Measurements from ENCODE around the gene CREB5. TPM values are rescaled to one million over a fixed set of nuclear protein-coding genes. Genes with fewer than 3 reads are reported as not detected.
"Not testable (repeated sequence)": the region's sequence is repeated elsewhere in the genome, so short reads cannot be mapped to it uniquely, and the experiment has no call there.

Gene CREB5
- total and polyA plus RNA-seq, 5 donors, result 4.0 to 20.4 (median 9.9) TPM

DNA sequence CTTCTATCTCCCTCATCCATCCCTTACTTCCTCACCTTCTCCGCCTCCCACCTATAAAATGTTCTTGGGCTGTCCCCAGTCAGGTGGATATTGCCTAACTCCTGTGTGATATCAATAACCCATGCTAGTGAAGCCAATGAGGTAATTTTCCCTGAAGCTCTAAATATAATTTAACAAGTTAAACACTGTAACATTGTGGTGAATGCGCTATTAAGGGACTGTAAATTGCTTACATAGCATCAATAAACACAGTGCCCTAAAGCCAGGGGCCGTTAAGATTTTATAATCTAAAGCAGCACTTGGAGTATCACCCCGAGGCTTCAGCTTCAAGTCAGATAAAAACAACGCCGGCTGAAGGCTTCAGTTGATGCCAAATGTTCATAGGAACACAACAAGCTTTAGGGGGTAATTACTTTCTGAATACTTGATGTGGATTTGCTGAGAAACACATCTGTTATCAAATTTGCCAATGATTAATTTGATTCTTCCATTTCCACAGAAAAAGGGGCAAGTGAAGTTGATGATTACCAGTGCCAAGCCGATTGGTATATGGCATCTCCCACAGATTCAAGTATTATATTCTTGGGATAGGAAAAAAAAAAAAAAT lies 138.4 kb downstream of the CREB5 start:
- Histone ChIP-seq H3K27ac (ENCODE audit: low read length) (no peak overlapping the region), H3K4me3 (ENCODE audit: low read length) (no peak overlapping the region), H3K4me1 (ENCODE audit: control insufficient read depth, insufficient read depth, low read length) (peaks cover 3% of the 10 kb centered on the region), H3K27me3 (ENCODE audit: control insufficient read depth, insufficient read depth) (no peaks in the 10 kb centered on the region), H3K9me3 (ENCODE audit: control insufficient read depth, low read length) (no peaks in the 10 kb centered on the region)
- DNase-seq (no peak), ATAC-seq (no peak)
- intact Hi-C loops (cut with DNase I), result no loop called here
- WGBS, result 51% methylated on average over 7 of the region's 7 CpGs

- intact Hi-C loops (cut with DNase I), result no loop called here
- Histone ChIP-seq H3K4me3 (ENCODE audit: low read length) (no peak overlapping the region), H3K27ac (ENCODE audit: low read length) (no peak overlapping the region), H3K9me3 (ENCODE audit: control insufficient read depth, low read length) (no peaks in the 10 kb centered on the region), H3K4me1 (ENCODE audit: control insufficient read depth, insufficient read depth, low read length) (peaks cover 3% of the 10 kb centered on the region), H3K27me3 (ENCODE audit: control insufficient read depth, insufficient read depth) (no peaks in the 10 kb centered on the region)
- ATAC-seq, result no peak
- 45% methylated on average over 5 of the region's 5 CpGs for WGBS
- DNase-seq, result no peak
These were observed 139.0 kb downstream of the CREB5 start for GRCh38 chr7:28551331-28551730.

- H3K27ac ChIP-seq (ENCODE audit: low read length); DNase-seq; H3K9me3 ChIP-seq (ENCODE audit: control insufficient read depth, low read length); H3K4me3 ChIP-seq (ENCODE audit: low read length); intact Hi-C loops (cut with DNase I); H3K4me1 ChIP-seq (ENCODE audit: control insufficient read depth, insufficient read depth, low read length); ATAC-seq; H3K27me3 ChIP-seq (ENCODE audit: control insufficient read depth, insufficient read depth): not testable (repeated sequence)
- WGBS, result 83% methylated on average over 1 of the region's 1 CpG
These were observed 139.4 kb downstream of the CREB5 start for GRCh38 chr7:28551766-28552165.

GRCh38 chr7:28554802-28555471 lies 142.6 kb downstream of the CREB5 start:
- Histone ChIP-seq H3K4me3 (ENCODE audit: low read length) (no peak overlapping the region), H3K9me3 (ENCODE audit: control insufficient read depth, low read length) (no peaks in the 10 kb centered on the region), H3K27ac (ENCODE audit: low read length) (no peak overlapping the region), H3K27me3 (ENCODE audit: control insufficient read depth, insufficient read depth) (no peaks in the 10 kb centered on the region), H3K4me1 (ENCODE audit: control insufficient read depth, insufficient read depth, low read length) (peaks cover 3% of the 10 kb centered on the region)
- intact Hi-C loops (cut with DNase I), result no loop called here
- DNase-seq (no peak), ATAC-seq (no peak)
- 96% methylated on average over 4 of the region's 4 CpGs for WGBS

DNA sequence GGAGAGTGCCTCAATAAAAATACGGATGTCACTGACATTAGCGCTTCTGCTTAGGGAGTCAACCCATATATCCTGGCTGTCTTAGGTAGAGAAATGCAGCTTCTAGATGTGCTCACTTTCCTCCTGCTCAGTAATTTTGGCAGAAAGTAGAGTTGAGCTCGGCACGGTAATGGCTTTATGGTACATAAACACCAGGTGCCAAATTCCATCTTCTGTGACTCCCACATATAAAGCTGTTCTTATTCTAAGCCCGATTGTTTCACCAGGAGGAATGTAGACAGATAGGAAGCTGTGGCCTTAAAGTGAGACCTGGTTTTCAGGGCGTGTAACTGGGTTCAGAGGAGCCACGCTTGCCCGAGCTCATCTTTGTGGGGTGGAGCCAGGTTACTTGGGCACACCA lies 143.7 kb downstream of the CREB5 start:
- Histone ChIP-seq H3K4me1 (ENCODE audit: control insufficient read depth, insufficient read depth, low read length) (peaks cover 3% of the 10 kb centered on the region), H3K27ac (ENCODE audit: low read length) (no peak overlapping the region), H3K9me3 (ENCODE audit: control insufficient read depth, low read length) (no peaks in the 10 kb centered on the region), H3K4me3 (ENCODE audit: low read length) (no peak overlapping the region), H3K27me3 (ENCODE audit: control insufficient read depth, insufficient read depth) (no peaks in the 10 kb centered on the region)
- intact Hi-C loops (cut with DNase I), result no loop called here
- DNase-seq (no peak), ATAC-seq (no peak)
- 70% methylated on average over 8 of the region's 8 CpGs for WGBS

DNA sequence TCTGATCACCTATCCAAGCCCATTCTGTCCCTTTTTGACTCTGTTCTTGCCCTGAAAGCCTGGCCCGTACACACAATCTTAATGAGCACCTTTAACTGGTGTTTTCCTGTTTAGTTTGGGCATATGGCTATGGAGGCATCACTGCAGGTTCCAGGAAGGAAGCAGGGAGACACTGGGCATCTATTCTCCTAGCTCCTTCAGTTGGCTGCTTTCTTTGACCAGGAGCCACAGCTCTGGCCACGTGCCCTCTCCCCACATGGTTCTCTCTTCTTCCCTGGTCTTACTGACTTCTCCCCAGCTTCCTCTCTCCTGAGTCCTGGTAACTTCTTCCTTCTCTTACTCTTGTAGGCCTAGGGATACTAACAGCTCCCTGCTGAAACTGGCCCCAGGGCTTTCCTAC lies 144.4 kb downstream of the CREB5 start:
- H3K27me3 ChIP-seq (ENCODE audit: control insufficient read depth, insufficient read depth), result no peaks in the 10 kb centered on the region
- no peaks in the 10 kb centered on the region for H3K9me3 ChIP-seq (ENCODE audit: control insufficient read depth, low read length)
- H3K4me1 ChIP-seq (ENCODE audit: control insufficient read depth, insufficient read depth, low read length), result peaks cover 1% of the 10 kb centered on the region
- WGBS, result 75% methylated on average over 2 of the region's 2 CpGs
- no peak for ATAC-seq
- intact Hi-C loops (cut with DNase I), result no loop called here
- H3K27ac ChIP-seq (ENCODE audit: low read length), result no peak overlapping the region
- H3K4me3 ChIP-seq (ENCODE audit: low read length), result no peak overlapping the region
- DNase-seq, result peak in 1 of 3 donors; percentile 32

GRCh38 chr7:28558236-28558635 lies 145.9 kb downstream of the CREB5 start:
- 81% methylated on average over 1 of the region's 1 CpG for WGBS
- ATAC-seq (no peak), DNase-seq (no peak)
- peaks cover 1% of the 10 kb centered on the region for H3K4me1 ChIP-seq (ENCODE audit: control insufficient read depth, insufficient read depth, low read length)
- intact Hi-C loops (cut with DNase I), result no loop called here
- no peak overlapping the region for H3K4me3 ChIP-seq (ENCODE audit: low read length)
- H3K27ac ChIP-seq (ENCODE audit: low read length), result no peak overlapping the region
- H3K9me3 ChIP-seq (ENCODE audit: control insufficient read depth, low read length), result no peaks in the 10 kb centered on the region
- H3K27me3 ChIP-seq (ENCODE audit: control insufficient read depth, insufficient read depth), result no peaks in the 10 kb centered on the region

DNA sequence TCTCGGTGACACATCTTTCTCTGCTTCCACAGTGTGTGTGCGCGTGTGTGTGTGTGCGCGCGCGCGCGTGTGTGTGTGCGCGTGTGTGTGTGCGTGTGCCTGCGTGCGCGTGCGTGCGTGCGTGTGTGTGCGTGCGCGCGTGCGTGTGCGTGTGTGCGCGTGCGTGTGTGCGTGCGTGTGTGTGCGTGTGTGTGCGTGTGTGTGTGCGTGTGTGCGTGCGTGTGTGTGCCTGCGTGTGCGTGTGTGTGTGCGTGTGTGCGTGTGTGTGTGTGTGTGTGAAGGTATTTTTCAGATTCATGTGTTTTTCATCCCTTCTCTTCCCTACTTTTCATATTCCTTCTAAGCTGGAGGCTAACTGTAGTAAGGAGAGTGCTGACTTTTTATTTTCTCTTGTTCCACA lies 148.4 kb downstream of the CREB5 start:
- H3K9me3 ChIP-seq (ENCODE audit: control insufficient read depth, low read length), result no peaks in the 10 kb centered on the region
- H3K4me3 ChIP-seq (ENCODE audit: low read length), result no peak overlapping the region
- 34% methylated on average over 38 of the region's 38 CpGs for WGBS
- intact Hi-C loops (cut with DNase I), result no loop called here
- no peaks in the 10 kb centered on the region for H3K4me1 ChIP-seq (ENCODE audit: control insufficient read depth, insufficient read depth, low read length)
- no peak for ATAC-seq
- H3K27ac ChIP-seq (ENCODE audit: low read length), result no peak overlapping the region
- no peak for DNase-seq
- H3K27me3 ChIP-seq (ENCODE audit: control insufficient read depth, insufficient read depth), result no peaks in the 10 kb centered on the region

- Histone ChIP-seq H3K27me3 (ENCODE audit: control insufficient read depth, insufficient read depth) (no peaks in the 10 kb centered on the region), H3K4me1 (ENCODE audit: control insufficient read depth, insufficient read depth, low read length) (no peaks in the 10 kb centered on the region), H3K27ac (ENCODE audit: low read length) (no peak overlapping the region), H3K9me3 (ENCODE audit: control insufficient read depth, low read length) (no peaks in the 10 kb centered on the region), H3K4me3 (ENCODE audit: low read length) (no peak overlapping the region)
- intact Hi-C loops (cut with DNase I), result no loop called here
- ATAC-seq, result no peak
- DNase-seq, result no peak
- WGBS, result 93% methylated on average over 3 of the region's 3 CpGs
These were observed 151.7 kb downstream of the CREB5 start for GRCh38 chr7:28564033-28564432.

GRCh38 chr7:28564755-28565374 lies 152.5 kb downstream of the CREB5 start:
- no peak for ATAC-seq
- Histone ChIP-seq H3K27me3 (ENCODE audit: control insufficient read depth, insufficient read depth) (no peaks in the 10 kb centered on the region), H3K4me1 (ENCODE audit: control insufficient read depth, insufficient read depth, low read length) (no peaks in the 10 kb centered on the region), H3K4me3 (ENCODE audit: low read length) (no peak overlapping the region), H3K27ac (ENCODE audit: low read length) (no peak overlapping the region), H3K9me3 (ENCODE audit: control insufficient read depth, low read length) (no peaks in the 10 kb centered on the region)
- intact Hi-C loops (cut with DNase I), result no loop called here
- DNase-seq, result no peak
- WGBS, result 90% methylated on average over 4 of the region's 4 CpGs

DNA sequence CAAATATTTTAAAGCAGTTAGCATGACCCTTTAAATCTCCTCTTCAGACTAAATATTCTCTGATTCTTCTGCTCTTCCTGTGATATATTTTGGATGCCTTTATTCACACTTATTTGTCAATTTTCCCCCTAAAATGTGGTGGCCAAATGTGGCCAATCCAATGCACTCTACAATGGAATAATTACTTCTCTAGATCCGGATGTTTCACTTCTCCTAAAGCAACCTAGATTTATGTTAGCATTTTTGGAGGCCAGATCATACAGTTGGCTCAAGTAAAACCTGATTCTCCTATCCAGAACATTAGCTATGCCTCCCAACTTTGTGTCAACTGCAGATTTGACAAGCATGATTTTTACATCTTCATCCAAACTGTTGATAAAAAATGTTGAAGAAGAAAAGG lies 153.7 kb downstream of the CREB5 start:
- no peak for DNase-seq
- no peak overlapping the region for H3K4me3 ChIP-seq (ENCODE audit: low read length)
- no peaks in the 10 kb centered on the region for H3K27me3 ChIP-seq (ENCODE audit: control insufficient read depth, insufficient read depth)
- WGBS, result 56% methylated on average over 1 of the region's 1 CpG
- no peaks in the 10 kb centered on the region for H3K9me3 ChIP-seq (ENCODE audit: control insufficient read depth, low read length)
- intact Hi-C loops (cut with DNase I), result no loop called here
- no peak for ATAC-seq
- H3K4me1 ChIP-seq (ENCODE audit: control insufficient read depth, insufficient read depth, low read length), result no peaks in the 10 kb centered on the region
- no peak overlapping the region for H3K27ac ChIP-seq (ENCODE audit: low read length)
